AG10803 (cell line): Measurements from ENCODE around the gene SSBP4.

Source experiments
- DNase-seq: peaks from one replicate; pipeline ENCODE4 v3.0.0; 2010; ENCODE audit warnings: low read depth
- H3K4me3 ChIP-seq: 2 replicates; pipeline ENCODE4 v1.5.1; 2011; ENCODE audit warnings: mild to moderate bottlenecking, low read length, control low read depth
- CTCF ChIP-seq: conservative IDR thresholded peaks from 2 replicates; pipeline ENCODE4 v1.5.1; 2011; ENCODE audit warnings: mild to moderate bottlenecking, low read length, control low read depth, inconsistent platforms

The SSBP4 gene

GRCh38 chr19:18469069-18469846 is 50.1 kb downstream of the SSBP4 start:
- TF ChIP-seq CTCF, result peak; percentile 87
- no peak overlapping the region for H3K4me3 ChIP-seq
- peak; percentile 71 for DNase-seq

GRCh38 chr19:18470787-18471186 is 51.6 kb downstream of the SSBP4 start:
- TF ChIP-seq CTCF, result no peak
- no peak overlapping the region for H3K4me3 ChIP-seq
- no peak for DNase-seq

GRCh38 chr19:18473003-18473705 is 54.0 kb downstream of the SSBP4 start:
- TF ChIP-seq CTCF, result no peak
- no peak overlapping the region for H3K4me3 ChIP-seq
- DNase-seq, result no peak

- no peak overlapping the region for H3K4me3 ChIP-seq
- TF ChIP-seq CTCF, result no peak
- no peak for DNase-seq
Observed at GRCh38 chr19:18473706-18474087, 54.5 kb downstream of the SSBP4 start.

- no peak for DNase-seq
- TF ChIP-seq CTCF, result no peak
- H3K4me3 ChIP-seq, result no peak overlapping the region
Observed at GRCh38 chr19:18474366-18474887, 55.2 kb downstream of the SSBP4 start.

GRCh38 chr19:18475004-18475453 is 55.8 kb downstream of the SSBP4 start:
- no peak for TF ChIP-seq CTCF
- H3K4me3 ChIP-seq, result no peak overlapping the region
- no peak for DNase-seq
